Neuronal stem cell (in vitro differentiated cells): Measurements from ENCODE around the gene DHX8.

Experiments
- DNase-seq: peaks from one replicate; pipeline ENCODE4 v3.0.0-alpha.2; 2013; ENCODE audit warnings: low spot score
- H2AFZ ChIP-seq: one replicate; pipeline ENCODE4 v1.6.1; 2013; ENCODE audit warnings: mild to moderate bottlenecking, low read length, inconsistent platforms
- H2AK5ac ChIP-seq: 2 replicates; pipeline ENCODE4 v1.6.1; 2013; ENCODE audit warnings: low read depth, mild to moderate bottlenecking, inconsistent platforms, low read length, moderate library complexity, mixed read lengths
- H2BK120ac ChIP-seq: 2 replicates; pipeline ENCODE4 v1.6.1; 2013; ENCODE audit warnings: low read depth, mild to moderate bottlenecking, inconsistent platforms, low read length, moderate library complexity, mixed read lengths
- H2BK12ac ChIP-seq: one replicate; pipeline ENCODE4 v1.6.1; 2013; ENCODE audit warnings: low read length, inconsistent platforms
- H2BK15ac ChIP-seq: 2 replicates; pipeline ENCODE4 v1.6.1; 2013; ENCODE audit warnings: mild to moderate bottlenecking, low read length, inconsistent platforms, mixed read lengths
- H2BK5ac ChIP-seq: one replicate; pipeline ENCODE4 v1.6.1; 2013; ENCODE audit warnings: inconsistent platforms, mild to moderate bottlenecking, low read length, moderate library complexity
- H3K14ac ChIP-seq: one replicate; pipeline ENCODE4 v1.6.1; 2013; ENCODE audit warnings: low read length, inconsistent platforms
- H3K18ac ChIP-seq: 2 replicates; pipeline ENCODE4 v1.6.1; 2013; ENCODE audit warnings: low read length, inconsistent platforms
- H3K23ac ChIP-seq: 2 replicates; pipeline ENCODE4 v1.6.1; 2013; ENCODE audit warnings: low read depth, mild to moderate bottlenecking, mixed read lengths, low read length, inconsistent platforms; ENCODE audit not compliant: poor library complexity
- H3K27ac ChIP-seq: replicated peaks from 3 replicates; pipeline ENCODE4 v1.5.1; 2013; ENCODE audit warnings: low read length, inconsistent platforms
- H3K27me3 ChIP-seq, 3 experiments: 2 replicates each; pipeline ENCODE4 v1.6.1; 2013; ENCODE audit warnings: low read length in 3 of 3, mild to moderate bottlenecking in 2 of 3, inconsistent platforms in 1 of 3, low read depth in 1 of 3, mixed read lengths in 1 of 3, moderate library complexity in 1 of 3; ENCODE audit not compliant: control insufficient read depth in 3 of 3, insufficient read depth in 3 of 3
- H3K36me3 ChIP-seq, 2 donors: replicated peaks in 1 of 2; 2 replicates each; pipeline ENCODE4 v1.6.1; 2013; ENCODE audit warnings: low read length in 2 of 2; ENCODE audit not compliant: control insufficient read depth in 2 of 2, insufficient read depth in 2 of 2
- H3K4ac ChIP-seq: 2 replicates; pipeline ENCODE4 v1.6.1; 2013; ENCODE audit warnings: inconsistent platforms, mild to moderate bottlenecking, low read length, moderate library complexity
- H3K4me1 ChIP-seq, 2 donors: 1 replicate in 1 of 2; 2 replicates in 1 of 2; pipeline ENCODE4 v1.6.1; 2013; ENCODE audit warnings: low read length in 2 of 2, low read depth in 1 of 2; ENCODE audit not compliant: control insufficient read depth in 2 of 2, insufficient read depth in 1 of 2
- H3K4me2 ChIP-seq: one replicate; pipeline ENCODE4 v1.6.1; 2013; ENCODE audit warnings: mild to moderate bottlenecking, low read length, inconsistent platforms; ENCODE audit not compliant: insufficient read depth, poor library complexity, severe bottlenecking
- H3K4me3 ChIP-seq, 2 donors: 2 replicates each; pipeline ENCODE4 v1.5.1; 2013; ENCODE audit warnings: low read length in 2 of 2, mild to moderate bottlenecking in 2 of 2, inconsistent platforms in 1 of 2, moderate library complexity in 1 of 2
- H3K79me1 ChIP-seq: one replicate; pipeline ENCODE4 v1.6.1; 2013; ENCODE audit warnings: low read depth, mild to moderate bottlenecking, inconsistent platforms, low read length, moderate library complexity
- H3K9ac ChIP-seq: one replicate; pipeline ENCODE4 v1.6.1; 2013; ENCODE audit warnings: mild to moderate bottlenecking, low read depth, low read length, inconsistent platforms; ENCODE audit not compliant: poor library complexity
- H3K9me3 ChIP-seq, 2 donors: replicated peaks in 1 of 2; 2 replicates each; pipeline versions ENCODE3 to v1.6.1; 2013; ENCODE audit warnings: low read length in 2 of 2, mild to moderate bottlenecking in 2 of 2, inconsistent platforms in 1 of 2, low read depth in 1 of 2, mixed read lengths in 1 of 2, moderate library complexity in 1 of 2; ENCODE audit not compliant: control insufficient read depth in 2 of 2, insufficient read depth in 1 of 2
- H4K8ac ChIP-seq: one replicate; pipeline ENCODE4 v1.6.1; 2013; ENCODE audit warnings: low read depth, mild to moderate bottlenecking, inconsistent platforms, low read length, moderate library complexity
- H4K91ac ChIP-seq: one replicate; pipeline ENCODE4 v1.6.1; 2013; ENCODE audit warnings: low read length, low read depth, mild to moderate bottlenecking, inconsistent platforms; ENCODE audit not compliant: poor library complexity
- WGBS, 2 donors: extraction: QIAGEN DNeasy Blood & Tissue Kit; methylation state at CpG; one replicate each; pipeline ENCODE4 v1.1.7; 2013; ENCODE audit warnings: missing lambda C conversion rate in 2 of 2, mixed read lengths in 1 of 2; ENCODE audit not compliant: insufficient read length in 2 of 2, insufficient replicate concordance in 1 of 2; ENCODE audit errors: extremely low coverage in 2 of 2; 5-methylcytosine and 5-hydroxymethylcytosine counted together

DHX8 gene

GRCh38 chr17:43445009-43445589 lies 38.7 kb upstream of the DHX8 start:
- H3K36me3 ChIP-seq, result no peaks in the 10 kb centered on the region
- no peak overlapping the region for H3K4me2 ChIP-seq
- H3K27ac ChIP-seq, result no peak overlapping the region
- peaks cover 0 to 2% of the 10 kb centered on the region in 2 donors for H3K4me1 ChIP-seq
- no peak overlapping the region for H3K14ac ChIP-seq
- H3K4me3 ChIP-seq, result no peak overlapping the region
- no peak overlapping the region for H2BK15ac ChIP-seq
- H2BK12ac ChIP-seq, result no peak overlapping the region
- DNase-seq, result no peak
- H3K23ac ChIP-seq, result no peak overlapping the region
- no peak overlapping the region for H3K18ac ChIP-seq
- no peaks in the 10 kb centered on the region for H3K79me1 ChIP-seq
- H3K4ac ChIP-seq, result no peak overlapping the region
- H3K9ac ChIP-seq, result no peak overlapping the region
- H3K9me3 ChIP-seq, result no peaks in the 10 kb centered on the region
- H2AFZ ChIP-seq, result peak overlapping the region; percentile 57
- no peak overlapping the region for H4K91ac ChIP-seq
- H2BK5ac ChIP-seq, result no peak overlapping the region
- H2AK5ac ChIP-seq, result no peak overlapping the region
- no peaks in the 10 kb centered on the region for H3K27me3 ChIP-seq
- no peak overlapping the region for H2BK120ac ChIP-seq
- H4K8ac ChIP-seq, result no peak overlapping the region
- no CpG with 5 or more reads among the region's 5 CpGs for WGBS, 2 donors

- Histone ChIP-seq H3K27me3 (no peaks in the 10 kb centered on the region), H3K79me1 (no peaks in the 10 kb centered on the region), H2BK120ac (no peak overlapping the region)
Observed at GRCh38 chr17:43446773-43447172, 37.0 kb upstream of the DHX8 start.

GRCh38 chr17:43448720-43449469 lies 34.9 kb upstream of the DHX8 start:
- no peak overlapping the region for H2BK5ac ChIP-seq
- H3K27me3 ChIP-seq, result no peaks in the 10 kb centered on the region
- H3K27ac ChIP-seq, result no peak overlapping the region
- H3K9me3 ChIP-seq, result no peaks in the 10 kb centered on the region
- H3K4me2 ChIP-seq, result no peak overlapping the region
- no peak overlapping the region for H3K4ac ChIP-seq
- H3K18ac ChIP-seq, result no peak overlapping the region
- no peak overlapping the region for H3K23ac ChIP-seq
- H3K9ac ChIP-seq, result no peak overlapping the region
- H3K4me3 ChIP-seq, result no peak overlapping the region
- no peak overlapping the region for H2BK120ac ChIP-seq
- no peak overlapping the region for H2BK15ac ChIP-seq
- peaks cover 0 to 4% of the 10 kb centered on the region in 2 donors for H3K4me1 ChIP-seq
- H4K8ac ChIP-seq, result no peak overlapping the region
- no peak overlapping the region for H2AFZ ChIP-seq
- WGBS, 2 donors, result no CpG with 5 or more reads among the region's 7 CpGs
- no peaks in the 10 kb centered on the region for H3K79me1 ChIP-seq
- no peak overlapping the region for H3K14ac ChIP-seq
- no peak overlapping the region for H4K91ac ChIP-seq
- H3K36me3 ChIP-seq, result no peaks in the 10 kb centered on the region
- H2AK5ac ChIP-seq, result no peak overlapping the region
- no peak overlapping the region for H2BK12ac ChIP-seq
- DNase-seq, result no peak

More at GRCh38 chr17:43446773-43447172, 37.0 kb upstream of the DHX8 start:
- no peak overlapping the region for H2BK12ac ChIP-seq
- no peak for DNase-seq
- no peak overlapping the region for H2BK15ac ChIP-seq
- H3K9me3 ChIP-seq, result no peaks in the 10 kb centered on the region
- no peak overlapping the region for H3K9ac ChIP-seq
- no CpG with 5 or more reads among the region's 5 CpGs for WGBS, 2 donors
- H3K36me3 ChIP-seq, result no peaks in the 10 kb centered on the region
- H3K4me3 ChIP-seq, result no peak overlapping the region
- no peak overlapping the region for H2BK5ac ChIP-seq
- no peak overlapping the region for H3K23ac ChIP-seq
- H3K4ac ChIP-seq, result no peak overlapping the region
- no peak overlapping the region for H4K8ac ChIP-seq
- H3K18ac ChIP-seq, result no peak overlapping the region
- peaks cover 0 to 2% of the 10 kb centered on the region in 2 donors for H3K4me1 ChIP-seq
- no peak overlapping the region for H2AK5ac ChIP-seq
- H3K27ac ChIP-seq, result no peak overlapping the region
- no peak overlapping the region for H3K4me2 ChIP-seq
- no peak overlapping the region for H3K14ac ChIP-seq
- no peak overlapping the region for H2AFZ ChIP-seq
- no peak overlapping the region for H4K91ac ChIP-seq

- Histone ChIP-seq H3K9me3 (no peaks in the 10 kb centered on the region), H3K4me2 (no peak overlapping the region), H3K18ac (no peak overlapping the region), H3K36me3 (no peaks in the 10 kb centered on the region), H3K27ac (no peak overlapping the region), H2AK5ac (no peak overlapping the region), H4K91ac (no peak overlapping the region), H2BK15ac (no peak overlapping the region), H3K4me3 (no peak overlapping the region), H3K23ac (no peak overlapping the region), H3K79me1 (no peaks in the 10 kb centered on the region), H2BK12ac (no peak overlapping the region), H3K4ac (no peak overlapping the region), H3K27me3 (no peaks in the 10 kb centered on the region), H4K8ac (no peak overlapping the region), H3K9ac (no peak overlapping the region), H3K4me1 (peaks cover 0 to 3% of the 10 kb centered on the region in 2 donors), H2BK120ac (no peak overlapping the region), H3K14ac (no peak overlapping the region), H2AFZ (no peak overlapping the region), H2BK5ac (no peak overlapping the region)
- WGBS, 2 donors, result no CpG with 5 or more reads among the region's 8 CpGs
- DNase-seq, result no peak
Observed at GRCh38 chr17:43449470-43450248, 34.1 kb upstream of the DHX8 start.
